Measurements from ENCODE around the gene HASPIN.

DNA sequence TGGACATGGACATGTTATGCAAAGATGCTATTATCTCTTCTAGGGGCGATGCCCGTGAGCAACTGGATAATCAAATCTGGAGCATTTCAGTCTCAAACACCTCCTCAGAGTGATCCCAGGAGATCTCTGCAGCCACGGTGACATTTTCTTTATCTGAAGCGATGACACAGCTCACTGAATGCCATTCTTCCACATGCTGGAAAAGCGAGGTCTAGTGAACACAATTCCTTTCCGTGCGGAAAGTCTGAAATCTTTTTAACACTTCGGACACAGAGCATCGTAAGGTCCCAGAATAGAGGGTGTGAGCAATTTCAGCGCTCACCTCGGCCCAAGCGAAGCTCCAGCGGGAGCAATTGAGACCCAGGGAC is 531 bp upstream of the HASPIN start:
- TF ChIP-seq, protein P1, sequence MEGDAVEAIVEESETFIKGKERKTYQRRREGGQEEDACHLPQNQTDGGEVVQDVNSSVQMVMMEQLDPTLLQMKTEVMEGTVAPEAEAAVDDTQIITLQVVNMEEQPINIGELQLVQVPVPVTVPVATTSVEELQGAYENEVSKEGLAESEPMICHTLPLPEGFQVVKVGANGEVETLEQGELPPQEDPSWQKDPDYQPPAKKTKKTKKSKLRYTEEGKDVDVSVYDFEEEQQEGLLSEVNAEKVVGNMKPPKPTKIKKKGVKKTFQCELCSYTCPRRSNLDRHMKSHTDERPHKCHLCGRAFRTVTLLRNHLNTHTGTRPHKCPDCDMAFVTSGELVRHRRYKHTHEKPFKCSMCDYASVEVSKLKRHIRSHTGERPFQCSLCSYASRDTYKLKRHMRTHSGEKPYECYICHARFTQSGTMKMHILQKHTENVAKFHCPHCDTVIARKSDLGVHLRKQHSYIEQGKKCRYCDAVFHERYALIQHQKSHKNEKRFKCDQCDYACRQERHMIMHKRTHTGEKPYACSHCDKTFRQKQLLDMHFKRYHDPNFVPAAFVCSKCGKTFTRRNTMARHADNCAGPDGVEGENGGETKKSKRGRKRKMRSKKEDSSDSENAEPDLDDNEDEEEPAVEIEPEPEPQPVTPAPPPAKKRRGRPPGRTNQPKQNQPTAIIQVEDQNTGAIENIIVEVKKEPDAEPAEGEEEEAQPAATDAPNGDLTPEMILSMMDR (IDR thresholded peaks at IDR 0.05; ENCODE audit: low read length): no peak
- TF ChIP-seq EZH2 (IDR thresholded peaks at IDR 0.05; ENCODE audit: borderline replicate concordance, low read length): no peak

All from OCI-LY1 (cell line).